Natural killer cell (primary cell): ENCODE data around the gene TSPAN2. TPM values are rescaled to one million over a fixed set of nuclear protein-coding genes. Genes with fewer than 3 reads are reported as not detected.

Source experiments
- ATAC-seq, 3 donors: fragments of 150-1000 bp in 2 of 3; fragments of 200-7000 bp in 1 of 3; cut with Tn5 transposase; 1 replicate in 1 of 3; 2 replicates in 2 of 3; pipeline ENCODE4 v1.10.0; 2021; ENCODE audit warnings: mild to moderate bottlenecking in 2 of 3, moderate library complexity in 2 of 3
- DNase-seq, 2 donors: peaks; one replicate each; pipeline versions ENCODE4 v3.0.0 to v3.0.0-alpha.2; 2013 to 2021; ENCODE audit warnings: mixed read lengths in 1 of 2
- H3K27ac ChIP-seq: one replicate; pipeline ENCODE4 v1.5.1; 2013; ENCODE audit warnings: mild to moderate bottlenecking, low read length
- H3K27me3 ChIP-seq: one replicate; pipeline ENCODE4 v1.6.1; 2013; ENCODE audit warnings: low read length; ENCODE audit not compliant: control insufficient read depth, insufficient read depth
- H3K36me3 ChIP-seq: one replicate; pipeline ENCODE4 v1.6.1; 2013; ENCODE audit warnings: low read length; ENCODE audit not compliant: control insufficient read depth, insufficient read depth
- H3K4me1 ChIP-seq: one replicate; pipeline ENCODE4 v1.6.1; 2013; ENCODE audit warnings: low read length; ENCODE audit not compliant: control insufficient read depth, insufficient read depth
- H3K4me3 ChIP-seq: one replicate; pipeline ENCODE4 v1.5.1; 2013; ENCODE audit warnings: low read length
- H3K9me3 ChIP-seq: one replicate; pipeline ENCODE4 v1.6.1; 2013; ENCODE audit warnings: low read length; ENCODE audit not compliant: control insufficient read depth, insufficient read depth
- H3K27ac Mint-ChIP-seq, 2 donors: one replicate each; pipeline ENCODE4 v1.8.0; 2022; ENCODE audit warnings: mild to moderate bottlenecking in 2 of 2, mixed read lengths in 2 of 2, moderate library complexity in 1 of 2
- H3K27me3 Mint-ChIP-seq, 2 donors: one replicate each; pipeline ENCODE4 v1.8.0; 2022; ENCODE audit warnings: low read depth in 2 of 2, mixed read lengths in 2 of 2
- H3K36me3 Mint-ChIP-seq: one replicate; pipeline ENCODE4 v1.8.0; 2022; ENCODE audit warnings: mixed read lengths
- H3K4me1 Mint-ChIP-seq, 2 donors: one replicate each; pipeline ENCODE4 v1.8.0; 2022; ENCODE audit warnings: mixed read lengths in 2 of 2
- H3K4me3 Mint-ChIP-seq: one replicate; pipeline ENCODE4 v1.8.0; 2022; ENCODE audit warnings: mild to moderate bottlenecking, moderate library complexity, mixed read lengths
- H3K9me3 Mint-ChIP-seq, 2 donors: one replicate each; pipeline ENCODE4 v1.8.0; 2022; ENCODE audit warnings: mixed read lengths in 2 of 2
- WGBS: methylation state at CpG from one replicate; pipeline ENCODE4 v1.1.7; 2013; ENCODE audit warnings: missing lambda C conversion rate; ENCODE audit not compliant: insufficient coverage; 5-methylcytosine and 5-hydroxymethylcytosine counted together
- intact Hi-C: fragments of 100-400 bp; cut with micrococcal nuclease; formaldehyde crosslinking; loops from one replicate; pipeline ENCODE4 v1.14.2; 2022
- total RNA-seq, 4 donors: library from RNA; stranded (reverse); fragments of 120-200 nt in 1 of 4; gene quantifications; one replicate each; pipeline versions ENCODE4 v1.2.3 to v1.2.4, GENCODE V29; 2013 to 2022
- TF ChIP-seq, protein P1 (sequence below): fragments of 200-600 bp; IDR thresholded peaks from one replicate; pipeline ENCODE4 v1.8.0; 2022; ENCODE audit warnings: antibody characterized with exemption

TSPAN2 gene
- total RNA-seq, 3 donors from 2014 or later (not counting 1 experiment from before 2014, with no cell fraction given): 17.1 to 41.4 (median 28.6) TPM

DNA sequence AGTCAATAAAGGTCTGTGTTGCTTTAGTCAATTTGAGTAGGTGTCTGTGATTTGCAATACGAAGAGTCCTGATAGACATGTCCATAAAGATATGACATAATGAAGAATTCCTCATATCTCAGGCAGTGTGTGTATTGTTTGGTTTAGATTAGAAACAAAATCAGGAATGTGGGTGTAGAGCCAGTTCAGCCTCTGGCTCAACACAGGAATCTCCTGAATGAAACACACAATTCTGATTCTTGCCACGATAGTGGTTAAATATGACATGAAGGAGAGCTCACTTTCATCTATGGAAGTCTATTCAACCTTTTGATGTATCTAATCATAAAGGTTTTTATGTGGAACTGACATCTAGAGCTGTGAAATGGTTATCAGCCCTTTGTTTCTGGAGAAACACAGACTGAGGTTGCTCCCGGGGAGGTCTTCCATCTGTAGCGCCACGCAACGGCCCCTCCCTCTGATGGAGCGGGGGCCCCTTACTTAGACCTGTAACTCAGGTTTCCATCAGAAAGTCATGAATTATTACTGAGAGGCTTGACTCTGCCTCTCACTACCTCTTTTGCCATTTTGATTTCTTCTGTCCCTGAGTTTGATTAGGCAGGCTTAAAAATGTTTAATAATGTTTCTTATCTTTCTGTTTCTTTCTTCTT is 19.5 kb downstream of the TSPAN2 start:
- TF ChIP-seq, protein P1, sequence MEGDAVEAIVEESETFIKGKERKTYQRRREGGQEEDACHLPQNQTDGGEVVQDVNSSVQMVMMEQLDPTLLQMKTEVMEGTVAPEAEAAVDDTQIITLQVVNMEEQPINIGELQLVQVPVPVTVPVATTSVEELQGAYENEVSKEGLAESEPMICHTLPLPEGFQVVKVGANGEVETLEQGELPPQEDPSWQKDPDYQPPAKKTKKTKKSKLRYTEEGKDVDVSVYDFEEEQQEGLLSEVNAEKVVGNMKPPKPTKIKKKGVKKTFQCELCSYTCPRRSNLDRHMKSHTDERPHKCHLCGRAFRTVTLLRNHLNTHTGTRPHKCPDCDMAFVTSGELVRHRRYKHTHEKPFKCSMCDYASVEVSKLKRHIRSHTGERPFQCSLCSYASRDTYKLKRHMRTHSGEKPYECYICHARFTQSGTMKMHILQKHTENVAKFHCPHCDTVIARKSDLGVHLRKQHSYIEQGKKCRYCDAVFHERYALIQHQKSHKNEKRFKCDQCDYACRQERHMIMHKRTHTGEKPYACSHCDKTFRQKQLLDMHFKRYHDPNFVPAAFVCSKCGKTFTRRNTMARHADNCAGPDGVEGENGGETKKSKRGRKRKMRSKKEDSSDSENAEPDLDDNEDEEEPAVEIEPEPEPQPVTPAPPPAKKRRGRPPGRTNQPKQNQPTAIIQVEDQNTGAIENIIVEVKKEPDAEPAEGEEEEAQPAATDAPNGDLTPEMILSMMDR: no peak
- no peaks in the 10 kb centered on the region for H3K9me3 Mint-ChIP-seq
- H3K36me3 ChIP-seq: peaks cover 2% of the 10 kb centered on the region
- WGBS: 94% methylated on average over 6 of the region's 7 CpGs
- H3K27ac Mint-ChIP-seq: peak overlapping the region in 1 of 2 donors; percentile 29
- H3K4me1 Mint-ChIP-seq: peaks cover 43 to 53% of the 10 kb centered on the region in 2 donors
- no peaks in the 10 kb centered on the region for H3K9me3 ChIP-seq
- H3K36me3 Mint-ChIP-seq: peaks cover 22% of the 10 kb centered on the region
- H3K27ac ChIP-seq: no peak overlapping the region
- ATAC-seq: no peak
- DNase-seq: no peak
- intact Hi-C loops: no loop called here
- no peak overlapping the region for H3K4me3 ChIP-seq
- no peaks in the 10 kb centered on the region for H3K27me3 Mint-ChIP-seq
- H3K4me3 Mint-ChIP-seq: no peak overlapping the region
- H3K27me3 ChIP-seq: no peaks in the 10 kb centered on the region
- H3K4me1 ChIP-seq: peaks cover 16% of the 10 kb centered on the region

DNA sequence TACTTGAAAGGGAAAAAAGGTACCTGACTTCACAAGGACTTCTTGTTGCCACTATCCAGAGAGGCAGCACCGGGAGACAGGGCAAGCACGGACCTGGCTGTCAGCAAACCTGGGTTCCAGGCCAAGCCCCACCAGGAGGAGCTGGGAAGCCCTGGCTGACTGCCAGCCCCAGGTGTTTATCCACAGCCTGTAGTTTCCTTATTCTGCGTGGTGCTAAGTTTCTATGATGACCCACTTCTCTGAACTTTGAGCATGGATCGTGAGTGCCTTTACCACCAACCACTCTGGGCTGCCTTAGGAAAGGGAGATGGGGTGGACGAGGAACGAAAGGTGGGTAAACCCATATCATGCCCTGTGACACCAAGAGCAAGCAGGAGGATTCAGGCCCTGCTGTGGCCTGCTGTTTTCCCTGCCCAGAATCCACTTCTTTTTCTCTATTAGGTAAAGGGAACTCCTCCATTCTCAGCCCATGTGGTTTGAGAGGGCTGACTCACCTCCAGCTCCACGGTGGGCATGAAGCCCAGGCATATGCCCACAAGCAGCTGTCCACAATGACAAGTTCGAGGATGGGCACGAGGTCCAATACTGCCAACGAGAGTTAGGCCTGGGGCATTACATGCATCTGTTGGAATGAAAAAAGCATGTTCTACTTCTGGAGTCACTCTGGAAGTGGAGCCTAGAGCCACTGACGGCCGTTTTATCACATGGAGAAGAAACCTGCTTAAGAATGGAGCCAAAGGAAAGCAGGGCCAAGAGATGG is 20.3 kb downstream of the TSPAN2 start:
- DNase-seq (no peak), ATAC-seq (no peak)
- H3K4me3 ChIP-seq: no peak overlapping the region
- H3K27ac Mint-ChIP-seq: peak overlapping the region in 1 of 2 donors; percentile 29
- H3K36me3 ChIP-seq: peaks cover 2% of the 10 kb centered on the region
- intact Hi-C loops: no loop called here
- no peaks in the 10 kb centered on the region for H3K27me3 ChIP-seq
- peaks cover 45 to 53% of the 10 kb centered on the region in 2 donors for H3K4me1 Mint-ChIP-seq
- H3K4me1 ChIP-seq: peaks cover 19% of the 10 kb centered on the region
- H3K4me3 Mint-ChIP-seq: no peak overlapping the region
- WGBS: 80% methylated on average over 12 of the region's 12 CpGs
- no peak overlapping the region for H3K27ac ChIP-seq
- no peaks in the 10 kb centered on the region for H3K27me3 Mint-ChIP-seq
- H3K9me3 Mint-ChIP-seq: no peaks in the 10 kb centered on the region
- H3K9me3 ChIP-seq: no peaks in the 10 kb centered on the region
- TF ChIP-seq, protein P1: no peak
- peaks cover 22% of the 10 kb centered on the region for H3K36me3 Mint-ChIP-seq

DNA sequence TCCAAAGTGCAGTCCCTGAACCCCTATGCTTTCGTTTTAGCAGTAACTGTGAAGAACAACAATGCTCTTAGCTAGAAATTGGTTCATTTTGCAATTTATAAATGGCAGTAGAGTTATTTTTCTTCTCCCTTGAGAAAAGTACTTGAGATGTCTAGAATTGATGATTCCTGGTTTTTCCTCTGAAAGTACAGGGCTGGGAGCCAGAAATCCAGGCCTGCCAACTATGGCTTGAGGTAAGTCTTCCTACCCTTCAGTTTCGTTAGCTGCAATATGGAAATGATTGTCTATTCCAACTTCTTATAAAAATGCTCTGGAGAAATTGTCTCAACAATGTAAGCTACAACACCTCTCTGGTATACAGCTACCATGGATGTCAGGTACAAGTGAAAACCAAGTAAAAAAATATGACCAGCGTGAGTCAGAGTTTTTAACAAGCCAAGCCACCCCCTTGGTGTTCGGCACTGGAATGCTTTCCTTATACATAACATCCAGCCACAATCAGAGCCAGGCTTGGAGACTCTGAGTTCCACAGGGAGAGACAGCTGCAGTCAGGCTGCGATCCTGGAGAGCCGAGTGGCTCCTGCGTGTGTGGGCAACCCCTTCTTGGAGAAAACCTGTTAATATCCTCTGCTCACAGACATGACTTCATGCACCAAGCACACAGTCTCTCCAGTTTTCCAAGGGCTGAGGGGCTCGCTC is 22.0 kb downstream of the TSPAN2 start:
- Mint-ChIP-seq H3K27ac (no peak overlapping the region), H3K36me3 (peaks cover 22% of the 10 kb centered on the region), H3K4me3 (no peak overlapping the region), H3K27me3 (no peaks in the 10 kb centered on the region), H3K9me3 (no peaks in the 10 kb centered on the region), H3K4me1 (peaks cover 47 to 56% of the 10 kb centered on the region in 2 donors)
- H3K27me3 ChIP-seq: no peaks in the 10 kb centered on the region
- ATAC-seq (no peak), DNase-seq (no peak)
- no peak overlapping the region for H3K4me3 ChIP-seq
- no peak overlapping the region for H3K27ac ChIP-seq
- H3K9me3 ChIP-seq: no peaks in the 10 kb centered on the region
- TF ChIP-seq, protein P1: no peak
- H3K4me1 ChIP-seq: peaks cover 15% of the 10 kb centered on the region
- intact Hi-C loops: no loop called here
- H3K36me3 ChIP-seq: peaks cover 2% of the 10 kb centered on the region
- 98% methylated on average over 7 of the region's 8 CpGs for WGBS
